SU-DHL-6 (cell line): Measurements from ENCODE around the gene ASB12.

Experiments used
- EZH2phosphoT487 ChIP-seq: fragments of 200-600 bp; sonication (generic), shearing (Covaris generic); conservative IDR thresholded peaks from 2 replicates; pipeline ENCODE4 v1.6.1; 2018; ENCODE audit warnings: mild to moderate bottlenecking, antibody characterized with exemption, low read length, moderate library complexity, mixed read lengths
- TF ChIP-seq, protein P1 (sequence below): fragments of 200-600 bp; sonication (generic); IDR thresholded peaks from one replicate; pipeline ENCODE4 v1.5.1; 2017; ENCODE audit warnings: antibody characterized with exemption, mild to moderate bottlenecking, low read length, moderate library complexity; ENCODE audit not compliant: insufficient read depth, poor library complexity, severe bottlenecking

- TF ChIP-seq, protein P1, sequence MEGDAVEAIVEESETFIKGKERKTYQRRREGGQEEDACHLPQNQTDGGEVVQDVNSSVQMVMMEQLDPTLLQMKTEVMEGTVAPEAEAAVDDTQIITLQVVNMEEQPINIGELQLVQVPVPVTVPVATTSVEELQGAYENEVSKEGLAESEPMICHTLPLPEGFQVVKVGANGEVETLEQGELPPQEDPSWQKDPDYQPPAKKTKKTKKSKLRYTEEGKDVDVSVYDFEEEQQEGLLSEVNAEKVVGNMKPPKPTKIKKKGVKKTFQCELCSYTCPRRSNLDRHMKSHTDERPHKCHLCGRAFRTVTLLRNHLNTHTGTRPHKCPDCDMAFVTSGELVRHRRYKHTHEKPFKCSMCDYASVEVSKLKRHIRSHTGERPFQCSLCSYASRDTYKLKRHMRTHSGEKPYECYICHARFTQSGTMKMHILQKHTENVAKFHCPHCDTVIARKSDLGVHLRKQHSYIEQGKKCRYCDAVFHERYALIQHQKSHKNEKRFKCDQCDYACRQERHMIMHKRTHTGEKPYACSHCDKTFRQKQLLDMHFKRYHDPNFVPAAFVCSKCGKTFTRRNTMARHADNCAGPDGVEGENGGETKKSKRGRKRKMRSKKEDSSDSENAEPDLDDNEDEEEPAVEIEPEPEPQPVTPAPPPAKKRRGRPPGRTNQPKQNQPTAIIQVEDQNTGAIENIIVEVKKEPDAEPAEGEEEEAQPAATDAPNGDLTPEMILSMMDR: no peak
- TF ChIP-seq EZH2phosphoT487: no peak
Observed at GRCh38 chrX:64230123-64230970, at the start of gene ASB12.
